ENCODE results near the gene HERPUD2. TPM values are rescaled to one million over a fixed set of nuclear protein-coding genes. Genes with fewer than 3 reads are reported as not detected.
"Not testable (repeated sequence)": the region's sequence is repeated elsewhere in the genome, so short reads cannot be mapped to it uniquely, and the experiment has no call there.

Gene HERPUD2
- total RNA-seq, 1 donor, result 61.1 TPM

DNA sequence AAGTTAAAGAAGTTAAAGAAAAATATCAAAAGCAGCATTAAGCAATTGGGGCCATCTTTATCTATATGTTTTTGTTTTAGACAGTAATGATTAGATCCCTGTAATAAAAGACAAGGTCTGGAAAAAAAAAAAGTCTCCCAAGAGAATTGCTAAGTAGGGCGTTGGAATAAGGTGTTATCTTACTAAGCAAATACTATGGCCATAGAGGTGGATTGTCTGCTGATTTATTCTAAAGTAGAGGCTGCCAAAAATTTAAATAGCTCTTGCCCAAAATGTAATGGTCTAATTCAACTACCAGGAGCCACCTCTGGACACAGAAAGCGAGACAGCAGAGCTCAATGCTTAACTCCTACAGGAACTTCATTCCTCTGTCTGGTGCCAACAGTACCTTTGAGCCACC is 71.6 kb downstream of the HERPUD2 start:
- Histone ChIP-seq H3K4me3 (ENCODE audit: low read length) (no peak overlapping the region), H3K9me3 (ENCODE audit: low read depth, low read length) (no peaks in the 10 kb centered on the region), H3K27me3 (ENCODE audit: insufficient read depth, low read length) (no peaks in the 10 kb centered on the region), H3K4me1 (ENCODE audit: insufficient read depth, low read length) (no peaks in the 10 kb centered on the region)

DNA sequence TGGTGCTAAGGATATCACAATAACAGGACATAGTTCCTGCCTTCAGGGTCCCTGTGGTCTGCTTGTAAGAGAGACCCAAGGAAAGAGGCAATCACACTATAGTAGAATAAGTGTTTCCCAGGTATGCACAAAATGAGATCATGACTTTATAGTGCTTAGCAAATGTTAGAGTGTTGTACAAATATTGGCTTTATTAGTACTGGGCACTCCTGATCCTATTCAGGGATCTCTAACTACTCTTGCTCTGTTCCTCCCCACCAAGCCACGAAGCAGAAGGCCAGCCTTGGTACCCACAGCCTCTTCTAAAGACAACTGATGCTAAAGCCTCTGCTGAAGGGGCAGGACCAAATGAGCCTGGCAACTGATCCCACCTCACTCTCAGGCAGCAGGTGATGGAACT is 75.1 kb downstream of the HERPUD2 start:
- Histone ChIP-seq H3K9me3 (ENCODE audit: low read depth, low read length) (no peaks in the 10 kb centered on the region), H3K4me1 (ENCODE audit: insufficient read depth, low read length) (no peaks in the 10 kb centered on the region), H3K4me3 (ENCODE audit: low read length) (no peak overlapping the region), H3K27me3 (ENCODE audit: insufficient read depth, low read length) (no peaks in the 10 kb centered on the region)

DNA sequence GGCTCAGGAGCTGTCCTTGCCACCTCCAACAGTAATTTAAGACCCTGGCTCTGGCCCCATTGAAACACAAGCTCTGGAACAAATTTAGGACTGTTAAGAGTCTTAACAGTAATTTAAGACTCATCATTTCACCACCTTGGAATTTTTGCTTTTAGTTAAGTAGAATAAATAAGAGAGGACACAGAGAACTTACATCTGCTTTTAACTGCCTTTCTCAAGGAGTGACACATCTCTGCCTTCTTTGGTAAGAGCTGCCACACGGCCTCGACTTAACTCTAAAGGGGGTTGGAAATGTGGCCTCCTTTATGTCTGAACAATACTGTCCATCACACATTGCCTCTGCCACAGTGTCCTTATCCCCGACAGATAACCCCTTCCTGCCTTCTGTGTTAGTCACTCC is 77.9 kb downstream of the HERPUD2 start:
- Histone ChIP-seq H3K9me3 (ENCODE audit: low read depth, low read length) (no peaks in the 10 kb centered on the region), H3K27me3 (ENCODE audit: insufficient read depth, low read length) (no peaks in the 10 kb centered on the region), H3K4me1 (ENCODE audit: insufficient read depth, low read length) (no peaks in the 10 kb centered on the region), H3K4me3 (ENCODE audit: low read length) (no peak overlapping the region)

DNA sequence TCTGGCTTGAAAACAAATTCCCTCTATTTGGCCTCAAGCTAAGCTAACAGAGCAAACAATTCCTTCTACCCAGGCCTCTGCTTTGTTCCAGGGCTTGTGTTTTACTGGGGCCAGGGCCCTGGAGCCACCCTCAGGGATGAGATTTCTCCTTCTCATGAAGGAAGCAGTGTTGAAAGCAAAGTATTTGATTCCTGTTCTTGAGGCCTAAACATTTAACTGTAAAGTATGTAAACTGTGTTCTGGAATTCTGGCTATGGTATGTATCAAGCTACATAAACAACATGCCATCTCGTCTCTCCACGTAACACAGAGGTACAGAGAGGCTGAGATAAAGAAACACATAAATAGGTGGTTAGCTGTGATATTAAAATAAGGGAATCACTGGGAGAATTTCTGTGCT is 81.8 kb downstream of the HERPUD2 start:
- Histone ChIP-seq H3K4me1 (ENCODE audit: insufficient read depth, low read length) (no peaks in the 10 kb centered on the region), H3K4me3 (ENCODE audit: low read length) (no peak overlapping the region), H3K9me3 (ENCODE audit: low read depth, low read length) (no peaks in the 10 kb centered on the region), H3K27me3 (ENCODE audit: insufficient read depth, low read length) (no peaks in the 10 kb centered on the region)

DNA sequence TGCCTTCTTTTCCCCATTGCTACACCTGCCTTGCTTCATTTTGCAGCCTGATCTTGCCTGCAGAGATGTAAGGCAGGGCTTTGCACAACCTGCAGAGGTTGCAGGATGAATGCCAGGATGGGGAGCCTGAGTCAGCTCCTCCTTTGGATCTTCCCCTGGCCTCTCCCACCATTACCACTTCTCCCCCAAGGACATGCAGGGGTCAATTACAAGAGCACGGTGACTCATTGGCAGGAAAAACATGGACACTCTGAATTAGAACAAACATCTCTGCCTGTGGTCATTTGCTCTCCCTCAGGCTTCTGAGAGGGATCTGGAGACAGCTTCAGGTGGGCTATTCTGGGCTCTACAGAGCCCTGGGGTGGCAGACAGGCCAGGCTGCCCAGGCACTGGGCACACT is 89.2 kb downstream of the HERPUD2 start:
- H3K4me3 ChIP-seq (ENCODE audit: low read length), result no peak overlapping the region
- H3K9me3 ChIP-seq (ENCODE audit: low read depth, low read length), result no peaks in the 10 kb centered on the region
- no peaks in the 10 kb centered on the region for H3K27me3 ChIP-seq (ENCODE audit: insufficient read depth, low read length)
- no peaks in the 10 kb centered on the region for H3K4me1 ChIP-seq (ENCODE audit: insufficient read depth, low read length)

DNA sequence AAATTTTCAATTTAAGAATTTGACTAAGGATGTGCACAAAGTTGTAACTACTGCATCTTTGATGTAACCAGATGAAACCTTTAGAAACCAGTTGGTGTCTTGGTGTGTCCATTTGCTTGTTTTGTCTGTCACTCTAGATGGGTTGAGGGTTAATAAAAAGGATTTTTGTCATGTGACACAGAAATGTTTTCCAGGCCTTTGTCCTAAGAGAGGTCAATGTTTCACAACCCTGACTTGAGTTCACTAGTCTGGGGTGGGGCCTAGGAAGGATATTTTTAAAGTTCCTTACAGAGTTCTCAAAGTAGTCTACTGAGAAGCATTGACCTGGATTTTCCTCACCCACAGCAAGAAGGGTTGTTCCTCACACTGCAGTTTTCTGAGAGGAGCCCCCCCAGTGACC is 90.3 kb downstream of the HERPUD2 start:
- no peaks in the 10 kb centered on the region for H3K9me3 ChIP-seq (ENCODE audit: low read depth, low read length)
- no peaks in the 10 kb centered on the region for H3K4me1 ChIP-seq (ENCODE audit: insufficient read depth, low read length)
- H3K27me3 ChIP-seq (ENCODE audit: insufficient read depth, low read length), result no peaks in the 10 kb centered on the region
- no peak overlapping the region for H3K4me3 ChIP-seq (ENCODE audit: low read length)

DNA sequence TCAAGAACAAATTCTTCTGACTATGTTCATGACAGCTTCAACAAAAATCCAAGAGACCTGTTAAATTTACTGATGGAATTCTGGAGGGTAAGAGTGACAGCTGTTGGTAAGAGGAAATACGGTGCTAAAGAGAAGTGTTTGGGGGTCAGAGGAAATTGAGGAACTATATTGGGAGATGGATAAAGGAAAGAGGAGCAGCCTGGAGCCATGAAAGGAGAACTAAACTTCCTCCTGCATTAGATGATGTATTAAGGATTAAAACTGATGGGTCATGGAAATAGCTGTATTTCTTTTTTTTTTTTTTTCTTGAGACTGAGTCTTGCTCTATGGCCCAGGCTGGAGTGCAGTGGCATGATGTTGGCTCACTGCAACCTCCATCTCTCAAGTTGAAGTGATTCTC is 95.3 kb downstream of the HERPUD2 start:
- no peak overlapping the region for H3K4me3 ChIP-seq (ENCODE audit: low read length)
- no peaks in the 10 kb centered on the region for H3K27me3 ChIP-seq (ENCODE audit: insufficient read depth, low read length)
- no peaks in the 10 kb centered on the region for H3K4me1 ChIP-seq (ENCODE audit: insufficient read depth, low read length)
- H3K9me3 ChIP-seq (ENCODE audit: low read depth, low read length), result no peaks in the 10 kb centered on the region

DNA sequence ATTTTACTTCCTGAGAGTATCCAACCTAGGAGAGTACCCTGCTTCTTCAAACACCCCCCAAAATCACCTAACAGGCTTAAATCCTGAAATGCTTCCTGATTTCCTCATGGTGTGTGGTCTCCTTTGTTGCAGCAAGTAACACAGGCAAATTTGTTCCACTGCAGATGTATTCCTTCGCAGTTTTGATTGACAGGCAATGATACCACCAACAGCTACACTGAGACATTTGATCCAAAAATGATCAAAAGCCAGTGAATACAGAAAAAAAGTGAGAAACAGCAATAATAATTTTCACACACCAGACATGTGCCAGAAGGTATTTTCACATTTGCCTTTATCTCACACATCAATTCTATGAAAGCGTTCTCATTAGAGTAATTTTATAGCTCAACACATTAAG is 95.9 kb downstream of the HERPUD2 start:
- Histone ChIP-seq H3K4me3 (ENCODE audit: low read length) (no peak overlapping the region), H3K4me1 (ENCODE audit: insufficient read depth, low read length) (no peaks in the 10 kb centered on the region), H3K27me3 (ENCODE audit: insufficient read depth, low read length) (no peaks in the 10 kb centered on the region), H3K9me3 (ENCODE audit: low read depth, low read length) (no peaks in the 10 kb centered on the region)

DNA sequence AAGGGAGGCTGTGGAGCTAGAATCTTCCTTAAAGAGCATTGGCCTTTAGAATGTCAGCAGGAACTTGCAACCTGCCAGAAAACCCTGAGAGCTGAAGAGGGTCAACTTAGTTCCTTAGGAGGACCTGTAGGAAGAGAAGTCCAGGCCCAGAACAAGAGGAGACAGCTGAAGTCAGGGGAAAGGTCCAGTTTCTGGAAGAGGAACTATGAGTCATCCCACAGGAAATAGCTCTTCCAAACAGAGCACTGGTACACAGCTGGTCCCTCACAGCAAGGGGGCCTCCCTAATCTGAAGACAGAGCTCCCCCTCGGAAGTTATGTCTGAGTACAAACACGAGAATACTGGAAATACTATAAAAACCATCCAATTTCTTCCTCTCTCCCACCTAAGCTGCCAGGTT is 98.9 kb downstream of the HERPUD2 start:
- Histone ChIP-seq H3K9me3 (ENCODE audit: low read depth, low read length) (no peaks in the 10 kb centered on the region), H3K4me1 (ENCODE audit: insufficient read depth, low read length) (no peaks in the 10 kb centered on the region), H3K4me3 (ENCODE audit: low read length) (no peak overlapping the region), H3K27me3 (ENCODE audit: insufficient read depth, low read length) (no peaks in the 10 kb centered on the region)

DNA sequence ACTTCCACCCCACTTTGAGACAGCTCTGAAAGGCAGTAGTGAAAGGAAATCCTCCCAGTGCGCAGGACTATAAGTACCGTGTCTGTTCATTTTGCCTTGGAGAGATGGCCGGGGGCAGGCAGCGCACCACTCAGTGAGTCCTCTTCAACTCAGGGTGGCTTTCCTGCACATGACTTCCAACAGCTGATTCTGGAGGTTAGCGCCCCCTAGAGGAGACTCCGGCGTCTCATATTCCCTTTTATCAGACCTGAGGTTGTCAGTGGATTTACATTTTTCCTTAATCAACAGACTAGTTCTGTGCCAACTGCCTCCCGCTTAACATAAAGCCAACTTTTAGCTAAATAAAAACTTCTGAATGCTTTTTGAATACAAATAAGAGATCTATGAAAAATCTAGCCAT is 101.0 kb downstream of the HERPUD2 start:
- Histone ChIP-seq H3K27me3 (ENCODE audit: insufficient read depth, low read length) (no peaks in the 10 kb centered on the region), H3K9me3 (ENCODE audit: low read depth, low read length) (no peaks in the 10 kb centered on the region), H3K4me3 (ENCODE audit: low read length) (no peak overlapping the region), H3K4me1 (ENCODE audit: insufficient read depth, low read length) (no peaks in the 10 kb centered on the region)

DNA sequence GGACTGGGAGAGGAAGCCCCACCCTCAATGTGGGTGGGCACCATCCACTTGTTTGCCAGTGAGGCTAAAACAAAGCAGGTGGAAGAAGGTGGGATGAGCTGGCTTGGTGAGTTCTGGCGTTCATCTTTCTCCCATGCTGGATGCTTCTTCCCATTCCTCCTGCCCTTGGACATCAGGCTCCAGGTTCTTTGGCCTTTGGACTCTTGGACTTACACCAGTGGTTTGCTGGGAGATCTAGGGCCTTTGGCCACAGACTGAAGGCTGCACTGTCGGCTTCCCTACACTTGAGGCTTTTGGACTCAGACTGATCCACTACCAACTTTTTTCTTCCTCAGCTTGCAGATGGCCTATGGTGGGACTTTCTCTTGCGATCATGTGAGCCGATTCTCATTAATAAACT is 106.3 kb downstream of the HERPUD2 start:
- Histone ChIP-seq H3K9me3 (ENCODE audit: low read depth, low read length) (no peaks in the 10 kb centered on the region), H3K27me3 (ENCODE audit: insufficient read depth, low read length) (peaks cover 2% of the 10 kb centered on the region), H3K4me3 (ENCODE audit: low read length) (no peak overlapping the region), H3K4me1 (ENCODE audit: insufficient read depth, low read length) (no peaks in the 10 kb centered on the region)

DNA sequence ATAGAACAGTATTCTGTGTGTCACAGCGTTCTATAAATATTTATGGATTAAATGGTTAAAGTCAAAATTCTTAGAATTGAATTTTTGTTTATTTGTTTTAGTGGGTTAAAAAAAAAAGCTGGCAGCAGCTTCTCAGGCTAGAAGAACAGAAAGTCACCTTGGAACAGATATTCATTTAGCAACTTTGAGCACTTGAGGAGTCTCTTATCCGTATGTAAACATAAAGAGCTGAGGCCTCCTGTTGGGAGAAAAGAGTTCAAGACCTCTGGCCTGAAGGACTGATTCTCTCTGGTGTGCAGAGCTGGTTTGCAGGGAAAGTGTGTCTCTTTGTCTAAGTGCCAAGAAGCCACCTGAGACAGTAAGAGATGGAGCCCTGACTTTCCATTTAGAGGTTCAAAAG is 109.9 kb downstream of the HERPUD2 start:
- Histone ChIP-seq H3K27me3 (ENCODE audit: insufficient read depth, low read length) (peaks cover 2% of the 10 kb centered on the region), H3K4me3 (ENCODE audit: low read length) (no peak overlapping the region), H3K4me1 (ENCODE audit: insufficient read depth, low read length) (no peaks in the 10 kb centered on the region), H3K9me3 (ENCODE audit: low read depth, low read length) (no peaks in the 10 kb centered on the region)

DNA sequence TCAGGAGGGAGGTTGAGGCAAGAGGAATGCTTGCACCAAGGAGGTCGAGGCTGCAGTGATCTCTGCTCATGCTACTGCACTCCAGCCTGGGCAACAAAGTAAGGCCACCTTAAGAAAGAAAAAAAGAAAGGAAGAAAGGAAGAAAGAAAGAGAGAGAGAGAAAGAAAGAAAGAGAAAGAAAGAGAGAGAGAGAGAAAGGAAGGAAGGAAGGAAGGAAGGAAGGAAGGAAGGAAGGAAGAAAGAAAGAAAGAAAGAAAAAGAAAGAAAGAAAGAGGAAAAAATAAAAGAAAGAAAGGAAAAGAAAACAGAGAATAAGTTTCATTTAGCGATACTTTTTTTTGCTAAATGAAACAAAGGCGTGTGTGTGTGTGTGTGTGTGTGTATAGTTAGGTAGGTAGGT is 110.4 kb downstream of the HERPUD2 start:
- H3K27me3 ChIP-seq (ENCODE audit: insufficient read depth, low read length); H3K4me1 ChIP-seq (ENCODE audit: insufficient read depth, low read length); H3K4me3 ChIP-seq (ENCODE audit: low read length); H3K9me3 ChIP-seq (ENCODE audit: low read depth, low read length): not testable (repeated sequence)

Other genes starting within 250 kb of the HERPUD2 start
- gene SEPTIN7, start 105.9 kb upstream of the HERPUD2 start, total RNA-seq, result 306 TPM